Measurements from ENCODE around the gene DOCK9. TPM values are rescaled to one million over a fixed set of nuclear protein-coding genes. Genes with fewer than 3 reads are reported as not detected.

The DOCK9 gene
- polyA plus RNA-seq, 1 experiment = 14.5 TPM

DNA sequence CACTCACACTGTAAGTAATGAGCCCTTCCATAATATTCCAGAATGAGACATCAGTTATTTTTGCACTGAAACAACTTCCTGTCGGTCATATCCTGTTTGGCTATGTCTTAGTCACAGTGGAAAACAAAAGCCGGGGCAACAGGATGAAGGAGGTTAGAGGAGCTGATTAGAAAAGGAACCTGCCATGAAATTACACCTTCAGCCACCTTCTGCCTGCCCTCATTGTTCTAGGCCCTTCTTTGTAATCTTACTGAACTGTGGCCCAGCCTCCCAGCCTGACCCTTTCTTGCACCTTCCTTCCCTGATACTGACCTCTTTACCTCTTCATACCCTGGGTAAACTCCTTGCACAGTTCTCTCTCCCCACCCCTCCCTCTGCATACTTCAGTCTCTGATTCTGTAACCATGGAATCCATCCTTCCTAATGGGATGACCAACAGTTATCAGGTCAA is 67.3 kb downstream of the DOCK9 start:
- ChIA-PET CTCF (no interaction called here), POLR2A (no interaction called here)
- H3K36me3 ChIP-seq (ENCODE audit: control insufficient read depth, insufficient read depth, low read length) = no peaks in the 10 kb centered on the region
- DNase-seq (ENCODE audit: low read depth) = no peak
- TF ChIP-seq, protein P1, sequence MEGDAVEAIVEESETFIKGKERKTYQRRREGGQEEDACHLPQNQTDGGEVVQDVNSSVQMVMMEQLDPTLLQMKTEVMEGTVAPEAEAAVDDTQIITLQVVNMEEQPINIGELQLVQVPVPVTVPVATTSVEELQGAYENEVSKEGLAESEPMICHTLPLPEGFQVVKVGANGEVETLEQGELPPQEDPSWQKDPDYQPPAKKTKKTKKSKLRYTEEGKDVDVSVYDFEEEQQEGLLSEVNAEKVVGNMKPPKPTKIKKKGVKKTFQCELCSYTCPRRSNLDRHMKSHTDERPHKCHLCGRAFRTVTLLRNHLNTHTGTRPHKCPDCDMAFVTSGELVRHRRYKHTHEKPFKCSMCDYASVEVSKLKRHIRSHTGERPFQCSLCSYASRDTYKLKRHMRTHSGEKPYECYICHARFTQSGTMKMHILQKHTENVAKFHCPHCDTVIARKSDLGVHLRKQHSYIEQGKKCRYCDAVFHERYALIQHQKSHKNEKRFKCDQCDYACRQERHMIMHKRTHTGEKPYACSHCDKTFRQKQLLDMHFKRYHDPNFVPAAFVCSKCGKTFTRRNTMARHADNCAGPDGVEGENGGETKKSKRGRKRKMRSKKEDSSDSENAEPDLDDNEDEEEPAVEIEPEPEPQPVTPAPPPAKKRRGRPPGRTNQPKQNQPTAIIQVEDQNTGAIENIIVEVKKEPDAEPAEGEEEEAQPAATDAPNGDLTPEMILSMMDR (IDR thresholded peaks at IDR 0.05; ENCODE audit: insufficient read depth, low read depth, low read length) = no peak
- H3K4me3 ChIP-seq (ENCODE audit: low read depth, low read length) = no peak overlapping the region
- H3K27me3 ChIP-seq (ENCODE audit: control insufficient read depth, insufficient read depth, low read length) = no peaks in the 10 kb centered on the region

DNA sequence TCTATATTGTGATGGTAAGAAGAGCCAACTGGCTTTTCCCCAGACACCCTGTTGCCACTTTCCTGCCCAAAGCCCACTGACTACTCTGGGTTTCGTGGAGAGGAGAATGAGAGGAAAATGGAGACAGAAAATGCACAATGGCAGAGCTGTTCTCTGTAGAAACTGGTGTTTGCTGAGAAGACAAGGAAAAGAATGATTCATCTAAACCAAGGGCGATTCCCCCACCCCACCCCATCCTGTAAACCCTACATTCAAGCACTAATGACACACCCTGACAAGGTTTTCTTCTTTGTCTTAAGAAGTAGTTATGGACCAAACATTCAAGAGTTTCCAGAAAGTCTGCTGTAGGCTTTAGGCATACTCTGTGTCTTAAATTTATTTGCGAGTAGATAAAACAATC is 68.8 kb downstream of the DOCK9 start:
- ChIA-PET POLR2A (interaction anchor here (0.5 kb wide), 1 partner anchor 203 kb away, joined by 4 read pairs; no protein-coding TSS in a partner anchor), CTCF (interaction anchor here (1.0 kb wide), 1 partner anchor 30 kb away, joined by 3 read pairs; no protein-coding TSS in a partner anchor)
- no peak for DNase-seq (ENCODE audit: low read depth)

DNA sequence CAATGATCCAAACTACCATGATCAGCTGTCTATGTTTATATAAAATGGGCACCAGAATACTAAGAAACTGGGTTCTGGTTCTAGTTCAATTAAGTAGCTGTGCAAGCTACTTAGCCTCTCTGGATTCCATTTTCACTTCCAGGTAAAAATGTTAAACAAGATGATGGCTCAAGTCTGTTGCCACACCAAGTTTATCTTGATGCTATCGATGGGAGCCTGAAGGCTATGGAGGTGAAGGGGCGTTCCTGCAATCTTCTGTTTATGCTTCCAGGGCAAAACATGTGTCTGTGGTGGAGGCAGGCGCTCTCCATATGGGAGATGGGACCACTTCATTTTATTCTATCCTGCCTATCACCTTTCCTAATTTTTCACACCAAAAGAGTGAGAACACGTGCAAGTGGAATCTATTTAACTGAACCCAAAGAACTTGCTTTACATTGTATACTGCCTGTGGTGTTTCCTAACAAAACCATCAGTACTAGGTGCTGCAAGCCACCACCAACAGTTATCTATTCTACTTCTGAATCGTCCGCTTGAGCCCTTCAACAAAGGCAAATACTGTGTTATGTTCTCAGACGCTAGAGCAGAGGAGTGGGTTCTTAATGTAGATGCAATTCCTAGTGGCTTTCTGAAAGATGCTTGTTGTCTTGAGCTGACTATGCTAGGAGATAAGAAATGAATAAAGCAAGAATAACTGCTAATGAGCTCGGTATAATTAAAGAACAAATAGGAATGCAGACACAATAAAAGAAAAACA is 70.9 kb downstream of the DOCK9 start:
- Histone ChIP-seq H3K36me3 (ENCODE audit: control insufficient read depth, insufficient read depth, low read length) (no peaks in the 10 kb centered on the region; the same call in 1 of the 2 replicates), H3K4me3 (ENCODE audit: low read depth, low read length) (no peak overlapping the region), H3K27me3 (ENCODE audit: control insufficient read depth, insufficient read depth, low read length) (no peaks in the 10 kb centered on the region)
- TF ChIP-seq, protein P1 (IDR thresholded peaks at IDR 0.05; ENCODE audit: insufficient read depth, low read depth, low read length) = no peak
- no peak for DNase-seq (ENCODE audit: low read depth)
- POLR2A ChIA-PET = no interaction called here
- CTCF ChIA-PET = interaction anchor here (0.8 kb wide), 1 partner anchor 10 kb away, joined by 3 read pairs; no protein-coding TSS in a partner anchor

More for the DNA sequence above, 68.8 kb downstream of the DOCK9 start:
- no peaks in the 10 kb centered on the region for H3K27me3 ChIP-seq (ENCODE audit: control insufficient read depth, insufficient read depth, low read length)
- no peaks in the 10 kb centered on the region for H3K36me3 ChIP-seq (ENCODE audit: control insufficient read depth, insufficient read depth, low read length)
- no peak overlapping the region for H3K4me3 ChIP-seq (ENCODE audit: low read depth, low read length)
- TF ChIP-seq, protein P1 (IDR thresholded peaks at IDR 0.05; ENCODE audit: insufficient read depth, low read depth, low read length) = no peak

DNA sequence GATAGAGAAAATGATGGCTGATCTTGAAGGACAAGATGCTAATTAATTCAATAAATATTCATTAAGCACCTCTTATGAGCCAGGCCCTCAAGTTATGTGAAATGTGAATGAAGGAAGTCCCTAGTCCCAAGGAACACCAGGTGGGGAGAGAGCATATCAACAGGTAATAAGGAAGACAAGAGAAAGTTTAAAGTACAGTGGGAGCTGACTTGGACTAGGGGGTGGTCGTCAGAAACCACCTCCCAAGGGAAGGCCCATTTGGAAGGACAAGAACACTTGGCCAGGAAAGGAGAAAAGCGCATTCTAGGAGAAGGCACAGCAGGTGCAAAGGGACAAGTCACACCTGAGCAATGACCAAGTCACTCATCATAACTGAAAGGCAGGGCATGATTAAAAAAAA is 72.7 kb downstream of the DOCK9 start:
- H3K27me3 ChIP-seq (ENCODE audit: control insufficient read depth, insufficient read depth, low read length) = no peaks in the 10 kb centered on the region
- ChIA-PET POLR2A (no interaction called here), CTCF (no interaction called here)
- TF ChIP-seq, protein P1 (IDR thresholded peaks at IDR 0.05; ENCODE audit: insufficient read depth, low read depth, low read length) = no peak
- no peaks in the 10 kb centered on the region; the same call in 1 of the 2 replicates for H3K36me3 ChIP-seq (ENCODE audit: control insufficient read depth, insufficient read depth, low read length)
- no peak overlapping the region for H3K4me3 ChIP-seq (ENCODE audit: low read depth, low read length)
- DNase-seq (ENCODE audit: low read depth) = no peak

DNA sequence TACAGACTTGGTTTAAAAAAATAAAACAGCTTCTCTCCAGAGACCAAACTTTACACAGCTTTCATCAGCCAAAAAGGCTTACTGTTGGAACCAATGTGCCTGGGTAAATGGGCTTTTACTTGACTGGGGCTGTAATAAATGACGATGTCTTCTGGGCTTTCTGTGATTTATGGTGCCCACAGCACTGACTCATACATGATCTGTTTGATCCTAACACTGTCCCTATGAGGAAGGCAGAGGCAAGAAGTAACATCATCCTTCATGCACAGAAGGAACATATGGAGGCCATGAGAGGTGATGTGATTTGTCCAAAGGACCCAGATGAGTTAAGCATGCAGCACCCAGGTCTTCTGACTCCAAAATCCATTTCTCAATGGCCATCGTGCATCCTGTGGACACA is 77.4 kb downstream of the DOCK9 start:
- no peaks in the 10 kb centered on the region for H3K27me3 ChIP-seq (ENCODE audit: control insufficient read depth, insufficient read depth, low read length)
- no peak overlapping the region for H3K4me3 ChIP-seq (ENCODE audit: low read depth, low read length)
- DNase-seq (ENCODE audit: low read depth) = no peak
- ChIA-PET CTCF (no interaction called here), POLR2A (no interaction called here)
- no peaks in the 10 kb centered on the region; the same call in 1 of the 2 replicates for H3K36me3 ChIP-seq (ENCODE audit: control insufficient read depth, insufficient read depth, low read length)
- TF ChIP-seq, protein P1 (IDR thresholded peaks at IDR 0.05; ENCODE audit: insufficient read depth, low read depth, low read length) = no peak

Measured in BJ (cell line).